ENCODE results near the gene PRCD.
"Not testable (repeated sequence)": the region's sequence is repeated elsewhere in the genome, so short reads cannot be mapped to it uniquely, and the experiment has no call there.

Gene PRCD

GRCh38 chr17:76562734-76563148 is 22.9 kb downstream of the PRCD start:
- peaks cover 42% of the 10 kb centered on the region for H3K4me1 ChIP-seq (ENCODE audit: insufficient read depth, low read length)
- H3K79me2 ChIP-seq (ENCODE audit: insufficient read depth, low read length), result peaks cover 51% of the 10 kb centered on the region
- no peak overlapping the region for H3K4me2 ChIP-seq (ENCODE audit: insufficient read depth, low read length)
- no peak for DNase-seq
- no peak overlapping the region for H3K27ac ChIP-seq (ENCODE audit: low read length)
- H3K36me3 ChIP-seq (ENCODE audit: insufficient read depth, low read length), result peaks cover 74% of the 10 kb centered on the region
- no peak for ATAC-seq (ENCODE audit: insufficient read depth, low read depth)
- no peaks in the 10 kb centered on the region for H3K9me3 ChIP-seq (ENCODE audit: insufficient read depth, low read length, severe bottlenecking)
- H3K27me3 ChIP-seq (ENCODE audit: insufficient read depth, low read length, poor library complexity), result no peaks in the 10 kb centered on the region
- TF ChIP-seq EZH2 (IDR thresholded peaks at IDR 0.05; ENCODE audit: borderline replicate concordance, low read depth, low read length, severe bottlenecking), result no peak
- no peak for TF ChIP-seq CTCF (IDR thresholded peaks at IDR 0.05; ENCODE audit: borderline replicate concordance, extremely low read depth, low read length, poor library complexity, severe bottlenecking)
- no peak overlapping the region for H2AFZ ChIP-seq (ENCODE audit: low read depth, low read length)
- peaks cover 73% of the 10 kb centered on the region for H4K20me1 ChIP-seq (ENCODE audit: insufficient read depth, low read length)
- no peak overlapping the region for H3K4me3 ChIP-seq (ENCODE audit: low read depth in 1 of 2, low read length in 2 of 2)
- H3K9ac ChIP-seq (ENCODE audit: low read depth, low read length), result no peak overlapping the region

GRCh38 chr17:76563359-76563758 is 23.5 kb downstream of the PRCD start:
- not testable (repeated sequence) for H3K4me2 ChIP-seq (ENCODE audit: insufficient read depth, low read length); H3K4me3 ChIP-seq (ENCODE audit: low read depth in 1 of 2, low read length in 2 of 2); H3K27me3 ChIP-seq (ENCODE audit: insufficient read depth, low read length, poor library complexity); H3K9me3 ChIP-seq (ENCODE audit: insufficient read depth, low read length, severe bottlenecking); H2AFZ ChIP-seq (ENCODE audit: low read depth, low read length); H3K27ac ChIP-seq (ENCODE audit: low read length); ATAC-seq (ENCODE audit: insufficient read depth, low read depth); DNase-seq; H3K9ac ChIP-seq (ENCODE audit: low read depth, low read length)
- peaks cover 71% of the 10 kb centered on the region for H3K36me3 ChIP-seq (ENCODE audit: insufficient read depth, low read length)
- peaks cover 45% of the 10 kb centered on the region for H3K79me2 ChIP-seq (ENCODE audit: insufficient read depth, low read length)
- H3K4me1 ChIP-seq (ENCODE audit: insufficient read depth, low read length), result peaks cover 40% of the 10 kb centered on the region
- H4K20me1 ChIP-seq (ENCODE audit: insufficient read depth, low read length), result peaks cover 77% of the 10 kb centered on the region

GRCh38 chr17:76564991-76565727 is 25.3 kb downstream of the PRCD start:
- H3K4me2 ChIP-seq (ENCODE audit: insufficient read depth, low read length); H2AFZ ChIP-seq (ENCODE audit: low read depth, low read length); H3K9me3 ChIP-seq (ENCODE audit: insufficient read depth, low read length, severe bottlenecking); ATAC-seq (ENCODE audit: insufficient read depth, low read depth); H3K27me3 ChIP-seq (ENCODE audit: insufficient read depth, low read length, poor library complexity); DNase-seq; H3K4me3 ChIP-seq (ENCODE audit: low read depth in 1 of 2, low read length in 2 of 2); H3K27ac ChIP-seq (ENCODE audit: low read length); H3K9ac ChIP-seq (ENCODE audit: low read depth, low read length): not testable (repeated sequence)
- peaks cover 57% of the 10 kb centered on the region for H3K36me3 ChIP-seq (ENCODE audit: insufficient read depth, low read length)
- peaks cover 60% of the 10 kb centered on the region for H4K20me1 ChIP-seq (ENCODE audit: insufficient read depth, low read length)
- peaks cover 27% of the 10 kb centered on the region for H3K79me2 ChIP-seq (ENCODE audit: insufficient read depth, low read length)
- peaks cover 22% of the 10 kb centered on the region for H3K4me1 ChIP-seq (ENCODE audit: insufficient read depth, low read length)

DNA sequence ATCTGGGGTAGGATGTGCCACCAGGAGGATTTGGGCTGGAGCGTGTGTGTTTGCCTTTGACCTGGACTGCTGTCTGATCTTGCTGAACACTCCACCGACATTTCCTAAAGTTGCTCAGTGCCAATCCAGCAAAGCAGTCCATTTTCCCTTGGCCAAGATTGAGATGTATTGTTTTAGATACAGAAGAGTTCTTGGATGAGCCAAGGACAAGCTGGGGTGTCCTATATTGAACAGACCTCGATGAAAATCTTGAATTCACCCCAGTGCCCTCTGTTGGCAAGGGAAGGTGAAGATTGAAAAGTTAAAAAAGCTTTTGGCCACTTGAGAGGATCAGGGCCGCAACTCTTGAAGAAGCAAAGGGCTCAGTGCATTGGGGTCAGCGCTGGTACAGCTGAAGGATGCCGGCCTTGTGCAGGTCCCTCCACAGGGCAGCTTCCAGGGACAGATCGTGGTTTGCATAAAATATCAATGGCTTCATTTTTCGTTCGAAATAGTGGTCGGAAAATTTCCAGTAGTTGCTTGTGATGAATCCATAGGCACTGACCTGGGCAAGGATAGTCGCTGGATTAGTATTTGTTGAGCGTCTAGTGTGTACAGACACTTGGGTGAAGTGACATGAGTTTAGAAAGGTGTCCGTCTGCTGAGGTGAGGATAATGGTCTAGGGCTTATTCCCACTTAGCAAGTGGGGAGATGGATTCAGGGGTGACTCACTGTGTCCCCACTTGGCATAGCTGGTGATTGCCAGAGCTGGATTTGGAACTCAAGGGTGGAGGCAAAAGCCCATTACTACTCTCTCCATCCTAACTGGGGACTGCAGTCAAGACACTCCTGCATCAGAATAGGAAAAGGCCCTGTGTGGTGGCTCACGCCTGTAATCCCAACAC is 26.1 kb downstream of the PRCD start:
- TF ChIP-seq CTCF (IDR thresholded peaks at IDR 0.05; ENCODE audit: borderline replicate concordance, extremely low read depth, low read length, poor library complexity, severe bottlenecking) (no peak), EZH2 (IDR thresholded peaks at IDR 0.05; ENCODE audit: borderline replicate concordance, low read depth, low read length, severe bottlenecking) (no peak)
- no peak overlapping the region for H3K4me2 ChIP-seq (ENCODE audit: insufficient read depth, low read length)
- DNase-seq (no peak), ATAC-seq (ENCODE audit: insufficient read depth, low read depth) (no peak)
- H3K27ac ChIP-seq (ENCODE audit: low read length), result no peak overlapping the region
- H4K20me1 ChIP-seq (ENCODE audit: insufficient read depth, low read length), result peaks cover 55% of the 10 kb centered on the region
- no peak overlapping the region for H3K9ac ChIP-seq (ENCODE audit: low read depth, low read length)
- peaks cover 49% of the 10 kb centered on the region for H3K36me3 ChIP-seq (ENCODE audit: insufficient read depth, low read length)
- no peak overlapping the region for H2AFZ ChIP-seq (ENCODE audit: low read depth, low read length)
- H3K9me3 ChIP-seq (ENCODE audit: insufficient read depth, low read length, severe bottlenecking), result no peaks in the 10 kb centered on the region
- H3K4me1 ChIP-seq (ENCODE audit: insufficient read depth, low read length), result peaks cover 15% of the 10 kb centered on the region
- H3K27me3 ChIP-seq (ENCODE audit: insufficient read depth, low read length, poor library complexity), result no peaks in the 10 kb centered on the region
- no peak overlapping the region for H3K4me3 ChIP-seq (ENCODE audit: low read depth in 1 of 2, low read length in 2 of 2)
- H3K79me2 ChIP-seq (ENCODE audit: insufficient read depth, low read length), result peaks cover 19% of the 10 kb centered on the region

Data from DND-41 (cell line).